Hepatocyte (in vitro differentiated cells): Measurements from ENCODE around the gene CIC. TPM values are rescaled to one million over a fixed set of nuclear protein-coding genes. Genes with fewer than 3 reads are reported as not detected.

Source experiments
- DNase-seq: peaks from one replicate; pipeline ENCODE4 v3.0.0-alpha.2; 2016; ENCODE audit warnings: low spot score
- H2AFZ ChIP-seq: fragments of 200-600 bp; sonication (generic); 2 replicates; pipeline ENCODE4 v1.6.0; 2016; ENCODE audit warnings: antibody characterized with exemption, mild to moderate bottlenecking
- H3K27ac ChIP-seq: fragments of 200-600 bp; sonication (generic); 2 replicates; pipeline ENCODE4 v1.5.1; 2016; ENCODE audit warnings: mild to moderate bottlenecking
- H3K27me3 ChIP-seq: fragments of 200-600 bp; sonication (generic); 2 replicates; pipeline ENCODE4 v1.6.1; 2016
- H3K36me3 ChIP-seq: fragments of 200-600 bp; sonication (generic); replicated peaks from 2 replicates; pipeline ENCODE4 v1.5.1; 2016; ENCODE audit warnings: low read depth; ENCODE audit not compliant: insufficient read depth
- H3K4me1 ChIP-seq: fragments of 200-600 bp; sonication (generic); 2 replicates; pipeline ENCODE4 v1.5.1; 2016; ENCODE audit warnings: mild to moderate bottlenecking, moderate library complexity; ENCODE audit not compliant: insufficient read depth
- H3K4me2 ChIP-seq: fragments of 200-600 bp; sonication (generic); 2 replicates; pipeline ENCODE4 v1.6.0; 2016
- H3K4me3 ChIP-seq: fragments of 200-600 bp; sonication (generic); 2 replicates; pipeline ENCODE4 v1.5.1; 2016; ENCODE audit warnings: mild to moderate bottlenecking
- H3K79me2 ChIP-seq: fragments of 200-600 bp; sonication (generic); 2 replicates; pipeline ENCODE4 v1.6.0; 2017; ENCODE audit warnings: mild to moderate bottlenecking
- H3K9me2 ChIP-seq: fragments of 200-600 bp; sonication (generic); replicated peaks from 2 replicates; pipeline ENCODE4 v1.6.0; 2017; ENCODE audit warnings: mild to moderate bottlenecking; ENCODE audit not compliant: insufficient read depth
- H3K9me3 ChIP-seq: fragments of 200-600 bp; sonication (generic); 2 replicates; pipeline ENCODE4 v1.5.1; 2016; ENCODE audit warnings: low read depth, mild to moderate bottlenecking
- H4K20me1 ChIP-seq: fragments of 200-600 bp; sonication (generic); 2 replicates; pipeline ENCODE4 v1.6.0; 2016; ENCODE audit warnings: mild to moderate bottlenecking; ENCODE audit not compliant: insufficient read depth, poor library complexity, severe bottlenecking
- CTCF ChIP-seq: fragments of 200-600 bp; sonication (generic); IDR thresholded peaks from 2 replicates; pipeline ENCODE4 v1.5.1; 2016; ENCODE audit warnings: antibody characterized with exemption, mild to moderate bottlenecking; ENCODE audit not compliant: poor library complexity
- EZH2 ChIP-seq: fragments of 200-600 bp; sonication (generic); IDR thresholded peaks from 2 replicates; pipeline ENCODE4 v1.6.1; 2016; ENCODE audit warnings: antibody characterized with exemption, mild to moderate bottlenecking, borderline replicate concordance
- EZH2phosphoT487 ChIP-seq: fragments of 200-600 bp; sonication (generic); IDR thresholded peaks from one replicate; pipeline ENCODE4 v1.6.1; 2018; ENCODE audit warnings: antibody characterized with exemption, mild to moderate bottlenecking, low read depth, moderate library complexity; ENCODE audit not compliant: unreplicated experiment, severe bottlenecking
- WGBS: methylation state at CpG from one replicate; pipeline ENCODE4 v1.1.6; 2016; ENCODE audit warnings: low lambda C conversion rate; ENCODE audit errors: missing lambda C conversion rate; 5-methylcytosine and 5-hydroxymethylcytosine counted together
- polyA plus RNA-seq: library from polyadenylated mRNA; unstranded; fragments of >200 nt; fragmentation: Nextera tagmentation; extraction: Ambion mirVana; gene quantifications from 2 replicates; pipeline ENCODE4 v1.2.1, GENCODE V29; 2016
- total RNA-seq: library from RNA; depleted of rRNA; stranded (reverse); fragments of >200 nt; gene quantifications from 2 replicates; pipeline ENCODE4 v1.2.3, GENCODE V29; 2014

The CIC gene
- total and polyA plus RNA-seq, 2 experiments from 2014 or later: 17.4 to 23.2 TPM

GRCh38 chr19:42242512-42243409 is 26.3 kb upstream of the CIC start, which contains the start of gene GSK3A:
Gene GSK3A (minus strand): TSS chr19:42242602. CDS start chr19:42242465, 137 bp downstream.
- peaks cover 12% of the 10 kb centered on the region for H3K4me1 ChIP-seq
- H3K27me3 ChIP-seq: no peaks in the 10 kb centered on the region
- no peaks in the 10 kb centered on the region for H3K9me3 ChIP-seq
- peaks cover 42% of the 10 kb centered on the region for H3K79me2 ChIP-seq
- H3K36me3 ChIP-seq: no peaks in the 10 kb centered on the region
- no peaks in the 10 kb centered on the region for H4K20me1 ChIP-seq
- peak within 1 kb of the TSS; percentile 82 for H3K4me3 ChIP-seq
- peak within 1 kb of the TSS; percentile 93 for H3K4me2 ChIP-seq
- peak; percentile 99 for DNase-seq
- TF ChIP-seq CTCF: no peak
- no peak for TF ChIP-seq EZH2
- TF ChIP-seq EZH2phosphoT487: no peak
- no peaks in the 10 kb centered on the region for H3K9me2 ChIP-seq
- peak within 1 kb of the TSS; percentile 89 for H3K27ac ChIP-seq
- peak within 1 kb of the TSS; percentile 43 for H2AFZ ChIP-seq
- WGBS: under 1% methylated on average over 73 of the region's 76 CpGs

DNA sequence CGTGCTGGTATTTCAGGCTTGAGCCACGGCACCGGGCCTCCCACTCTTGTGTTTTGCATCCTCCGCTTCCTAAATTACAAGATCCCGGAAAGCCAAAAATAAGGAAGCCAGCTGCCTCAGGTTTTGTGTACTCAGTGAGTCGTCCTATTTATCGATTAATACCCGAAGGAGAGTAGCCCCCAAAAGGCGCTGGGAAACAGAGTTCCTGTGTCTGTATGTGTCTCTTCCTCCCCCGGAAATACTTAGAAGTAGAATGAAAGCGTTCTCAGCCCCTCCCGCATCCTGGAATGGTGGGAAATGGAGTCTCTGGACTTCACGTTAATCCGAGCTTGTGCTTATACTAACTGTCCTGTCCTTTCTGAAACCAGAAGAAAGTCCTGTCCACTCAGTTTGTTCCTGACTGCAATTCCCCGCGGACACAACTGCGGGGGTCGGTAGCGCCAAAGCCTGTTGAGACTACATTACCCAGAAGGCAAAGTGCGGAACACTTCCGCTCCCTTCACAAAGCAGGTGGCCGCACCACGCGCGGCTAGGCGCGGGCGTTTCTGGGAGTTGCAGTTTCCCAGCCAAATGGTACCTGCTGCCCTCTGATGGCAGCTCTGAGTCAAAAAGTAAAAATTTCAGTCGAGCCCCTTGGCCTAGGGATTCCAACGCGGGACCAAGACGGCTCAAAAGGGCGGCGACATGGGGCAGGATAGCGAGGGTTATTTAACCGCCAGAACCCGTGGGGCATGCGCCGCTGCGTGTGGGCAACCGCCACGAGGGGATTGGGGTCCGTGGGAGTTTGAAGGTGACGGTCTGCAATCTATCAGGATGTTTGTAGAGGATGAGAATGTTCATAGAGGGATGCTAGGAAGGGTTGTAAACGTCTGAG is 24.5 kb upstream of the CIC start:
- 7% methylated on average over 45 of the region's 45 CpGs for WGBS
- Histone ChIP-seq H3K27me3 (no peaks in the 10 kb centered on the region), H3K4me2 (peak overlapping the region; percentile 92), H3K36me3 (no peaks in the 10 kb centered on the region), H3K27ac (peak overlapping the region; percentile 89), H3K4me3 (peak overlapping the region; percentile 51), H3K4me1 (peaks cover 12% of the 10 kb centered on the region), H2AFZ (peak overlapping the region; percentile 33), H3K79me2 (peaks cover 34% of the 10 kb centered on the region), H3K9me2 (no peaks in the 10 kb centered on the region), H3K9me3 (no peaks in the 10 kb centered on the region), H4K20me1 (peaks cover 5% of the 10 kb centered on the region)
- peak; percentile 69 for TF ChIP-seq CTCF
- no peak for TF ChIP-seq EZH2
- peak; percentile 95 for DNase-seq

DNA sequence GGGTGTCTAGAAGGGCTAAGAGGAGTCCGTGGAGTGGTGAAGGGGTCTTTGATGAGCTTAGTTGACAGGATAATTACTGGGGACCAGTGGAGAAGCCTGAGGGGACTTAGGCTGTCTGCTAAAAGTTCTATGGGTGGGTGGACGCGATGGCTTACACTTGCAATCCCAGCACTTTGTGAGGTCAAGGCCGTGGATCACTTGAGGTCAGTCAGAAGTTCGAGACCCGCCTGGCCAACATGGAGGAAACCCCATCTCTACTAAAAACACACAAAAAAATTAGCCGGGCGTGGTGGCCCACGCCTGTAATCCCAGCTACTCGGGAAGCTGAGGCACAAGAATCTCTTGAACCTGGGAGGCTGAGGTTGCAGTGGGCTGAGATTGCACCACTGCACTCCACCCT is 23.8 kb upstream of the CIC start:
- no peak for TF ChIP-seq EZH2
- TF ChIP-seq CTCF: no peak
- no peak for TF ChIP-seq EZH2phosphoT487
- Histone ChIP-seq H3K9me3 (no peaks in the 10 kb centered on the region), H3K4me1 (peaks cover 12% of the 10 kb centered on the region), H3K27ac (peak overlapping the region; percentile 43), H3K27me3 (no peaks in the 10 kb centered on the region), H3K4me3 (no peak overlapping the region), H3K36me3 (no peaks in the 10 kb centered on the region), H4K20me1 (peaks cover 12% of the 10 kb centered on the region), H3K4me2 (peak overlapping the region; percentile 92), H3K9me2 (no peaks in the 10 kb centered on the region), H3K79me2 (peaks cover 34% of the 10 kb centered on the region), H2AFZ (no peak overlapping the region)
- DNase-seq: no peak
- WGBS: 85% methylated on average over 10 of the region's 10 CpGs
